ENCODE results near the gene TCTN1.
"Not testable (repeated sequence)": the region's sequence is repeated elsewhere in the genome, so short reads cannot be mapped to it uniquely, and the experiment has no call there.

Gene TCTN1

DNA sequence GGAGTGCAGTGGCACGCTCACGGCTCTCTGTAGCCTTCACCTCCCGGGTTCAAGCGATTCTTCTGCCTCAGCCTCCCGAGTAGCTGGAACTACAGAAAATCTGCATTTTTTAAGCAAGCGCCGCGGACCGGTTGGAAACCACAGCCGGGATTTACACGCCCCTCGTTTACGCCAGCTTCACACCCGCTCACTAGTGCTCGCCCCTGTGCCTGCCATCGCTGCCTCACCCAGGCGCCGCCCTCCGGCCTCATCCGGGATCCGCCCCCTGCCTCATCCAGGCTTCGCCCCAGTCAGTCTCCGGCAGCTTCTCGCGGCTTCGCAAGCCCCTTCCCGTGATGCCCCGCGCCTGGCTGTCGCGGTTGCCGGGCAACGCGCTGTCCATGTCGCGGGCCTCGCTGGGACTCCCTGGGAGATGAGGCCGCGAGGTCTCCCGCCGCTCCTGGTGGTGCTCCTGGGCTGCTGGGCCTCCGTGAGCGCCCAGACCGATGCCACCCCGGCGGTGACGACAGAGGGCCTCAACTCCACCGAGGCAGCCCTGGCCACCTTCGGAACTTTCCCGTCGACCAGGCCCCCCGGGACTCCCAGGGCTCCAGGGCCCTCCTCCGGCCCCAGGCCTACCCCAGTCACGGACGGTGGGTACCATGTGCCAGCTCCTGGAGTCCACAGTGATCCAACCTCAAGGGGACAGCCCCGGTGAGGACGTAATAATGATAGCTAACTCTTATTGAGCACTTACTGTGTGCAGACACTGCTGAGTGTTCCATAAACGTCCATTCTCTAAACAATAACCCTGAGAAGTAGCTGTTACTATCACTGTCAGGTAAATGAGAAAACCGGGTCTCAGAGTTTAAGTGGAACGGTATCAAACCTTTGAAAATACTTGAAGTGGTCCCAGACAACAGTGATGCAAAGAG lies at the start of gene TCTN1:
Gene TCTN1, plus strand, starts transcription at position 359 of the 914 bp plus-strand sequence. Its CDS starts 54 bp downstream, at position 413.
- peak; percentile 96 for DNase-seq

DNA sequence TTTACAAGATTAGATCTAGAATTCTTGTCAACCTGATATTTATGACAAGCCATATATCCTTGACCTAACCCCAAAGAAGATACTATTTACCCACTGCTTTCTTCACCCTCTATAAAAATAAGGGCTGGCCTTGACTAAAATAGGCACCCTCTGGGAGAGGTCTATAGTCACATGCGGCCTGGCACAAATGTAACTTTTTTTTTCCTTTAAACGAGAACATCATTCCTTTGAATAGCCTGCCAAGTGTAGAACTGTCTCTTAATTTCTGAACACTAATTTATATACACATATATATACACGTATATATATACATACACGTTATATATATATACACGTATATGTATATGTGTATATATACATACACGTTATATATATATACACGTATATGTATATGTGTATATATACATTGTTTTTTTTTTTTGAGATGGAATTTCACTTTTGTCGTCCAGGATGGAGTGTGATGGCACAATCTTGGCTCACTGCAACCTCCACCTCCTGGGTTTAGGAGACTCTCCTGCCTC lies 49.4 kb upstream of the TCTN1 start:
- no peak for DNase-seq

DNA sequence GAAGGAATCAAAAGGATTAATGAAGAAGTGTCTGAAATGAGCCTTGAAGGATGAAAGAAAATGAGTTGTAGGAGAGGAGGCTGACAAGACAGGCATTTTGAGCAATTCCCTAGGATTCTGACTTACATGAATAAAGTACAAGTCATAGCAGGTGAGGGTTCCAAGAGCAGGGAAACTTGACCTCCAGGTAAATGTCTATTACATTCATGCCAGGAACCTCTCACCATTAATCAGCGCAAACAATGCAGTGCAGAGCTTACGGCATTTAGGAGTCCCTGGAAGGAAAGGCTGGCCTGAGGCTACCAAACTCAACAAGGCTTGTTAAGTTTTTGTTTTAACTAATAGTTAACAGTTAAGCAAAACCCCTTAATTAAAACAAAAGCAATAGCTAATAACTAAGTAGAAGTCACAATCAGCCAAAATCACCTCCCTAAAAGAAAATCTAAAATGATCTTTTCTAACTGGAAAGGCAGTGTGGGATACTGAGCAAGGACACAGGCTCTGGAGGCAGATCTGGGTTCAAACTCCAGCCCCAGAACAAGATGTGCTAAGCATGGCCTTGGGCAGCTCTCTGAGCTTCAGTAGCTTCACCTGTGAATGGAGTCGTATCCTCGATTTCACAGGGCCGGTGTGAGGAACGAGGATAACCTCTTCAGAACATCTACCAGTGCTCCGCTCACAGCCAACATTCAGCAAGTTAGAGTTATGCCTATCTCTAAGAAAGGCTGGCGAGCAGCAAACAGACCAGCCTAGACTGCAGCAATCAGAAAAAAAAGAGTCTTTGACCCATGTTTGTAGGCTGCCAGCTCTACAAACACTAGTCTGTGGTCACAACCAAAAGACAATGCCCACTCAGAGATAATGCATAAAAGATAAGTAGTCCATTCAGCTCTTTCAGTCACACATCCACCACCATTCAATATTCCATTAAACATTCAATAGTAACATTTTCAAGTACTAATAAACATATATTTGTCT lies 47.7 kb upstream of the TCTN1 start:
- DNase-seq, result no peak

DNA sequence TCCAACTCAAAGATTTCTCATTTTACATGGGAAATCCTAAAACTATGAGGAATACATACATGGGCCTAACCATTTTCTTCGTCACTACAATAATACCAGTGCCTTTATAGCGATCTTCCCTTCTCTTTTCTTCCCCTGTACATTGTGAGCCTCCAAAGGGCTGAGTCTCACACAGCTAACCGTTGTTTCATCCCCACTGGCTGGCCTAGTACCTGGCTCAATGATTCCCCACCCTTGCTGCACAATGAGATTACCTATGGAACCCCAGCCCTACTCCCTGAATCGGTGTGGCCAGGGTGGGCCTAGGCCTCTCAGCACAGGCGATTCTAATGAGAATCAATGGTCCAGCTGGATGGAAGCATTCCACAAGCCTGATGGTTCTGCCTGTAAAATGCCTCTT lies 46.9 kb upstream of the TCTN1 start:
- DNase-seq, result no peak

DNA sequence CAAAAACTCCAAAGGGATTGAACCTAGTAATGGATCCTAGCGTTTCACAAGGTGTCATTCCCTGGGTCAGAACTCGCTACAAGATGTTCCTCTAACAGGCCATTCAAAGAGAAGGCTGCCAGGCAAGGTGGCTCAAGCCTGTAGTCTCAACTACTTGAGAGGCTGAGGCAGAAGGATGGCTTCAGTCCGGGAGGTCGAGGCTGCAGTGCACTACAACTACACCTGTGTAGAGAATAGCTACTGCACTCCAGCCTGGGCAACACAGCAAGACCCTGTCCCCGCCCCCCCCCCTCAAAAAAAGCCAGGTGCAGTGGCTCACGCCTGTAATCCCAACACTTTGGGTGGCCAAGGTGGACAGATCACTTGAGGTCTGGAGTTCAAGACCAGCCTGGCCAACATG lies 45.2 kb upstream of the TCTN1 start:
- no peak for DNase-seq

DNA sequence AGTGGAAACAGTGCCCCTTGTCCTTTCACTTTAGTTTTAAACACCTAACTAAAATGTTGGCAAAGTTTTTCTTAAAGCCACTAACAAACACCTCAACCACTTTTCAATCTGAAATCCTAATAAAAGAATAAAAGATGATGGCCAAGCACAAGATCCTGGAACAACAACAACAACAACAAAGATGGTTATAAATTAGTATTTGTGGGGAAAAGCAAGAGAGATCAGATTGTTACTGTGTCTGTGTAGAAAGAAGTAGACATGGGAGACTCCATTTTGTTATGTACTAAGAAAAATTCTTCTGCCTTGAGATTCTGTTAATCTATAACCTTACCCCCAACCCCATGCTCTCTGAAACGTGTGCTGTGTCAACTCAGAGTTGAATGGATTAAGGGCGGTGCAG lies 44.1 kb upstream of the TCTN1 start:
- not testable (repeated sequence) for DNase-seq

DNA sequence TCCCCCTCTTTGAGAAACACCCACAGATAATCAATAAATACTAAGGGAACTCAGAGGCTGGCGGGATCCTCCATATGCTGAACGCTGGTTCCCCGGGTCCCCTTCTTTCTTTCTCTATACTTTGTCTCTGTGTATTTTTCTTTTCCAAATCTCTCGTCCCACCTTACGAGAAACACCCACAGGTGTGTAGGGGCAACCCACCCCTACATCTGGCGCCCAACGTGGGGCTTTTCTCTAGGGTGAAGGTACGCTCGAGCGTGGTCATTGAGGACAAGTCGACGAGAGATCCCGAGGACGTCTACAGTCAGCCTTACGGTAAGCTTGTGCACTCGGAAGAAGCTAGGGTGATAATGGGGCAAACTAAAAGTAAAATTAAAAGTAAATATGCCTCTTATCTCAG lies 43.1 kb upstream of the TCTN1 start:
- DNase-seq, result not testable (repeated sequence)

DNA sequence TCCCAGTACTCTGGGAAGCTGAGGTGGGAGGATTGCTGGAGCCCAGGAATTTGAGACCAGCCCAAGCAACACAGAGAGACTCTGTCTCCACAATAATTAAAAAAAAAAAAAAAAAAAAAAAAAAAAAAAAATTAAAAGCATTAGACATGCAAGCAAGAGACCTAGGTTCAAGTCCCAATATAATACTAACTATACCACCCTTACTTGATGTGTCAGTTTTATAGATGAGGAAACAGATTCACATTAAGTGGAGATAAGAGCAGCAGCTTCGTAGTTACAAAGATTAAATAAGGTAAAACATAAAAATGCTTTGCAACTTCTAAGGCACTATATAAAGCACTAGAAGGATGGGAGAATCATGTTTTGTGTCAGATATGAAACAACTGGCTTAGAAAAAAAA lies 39.9 kb upstream of the TCTN1 start:
- no peak for DNase-seq

DNA sequence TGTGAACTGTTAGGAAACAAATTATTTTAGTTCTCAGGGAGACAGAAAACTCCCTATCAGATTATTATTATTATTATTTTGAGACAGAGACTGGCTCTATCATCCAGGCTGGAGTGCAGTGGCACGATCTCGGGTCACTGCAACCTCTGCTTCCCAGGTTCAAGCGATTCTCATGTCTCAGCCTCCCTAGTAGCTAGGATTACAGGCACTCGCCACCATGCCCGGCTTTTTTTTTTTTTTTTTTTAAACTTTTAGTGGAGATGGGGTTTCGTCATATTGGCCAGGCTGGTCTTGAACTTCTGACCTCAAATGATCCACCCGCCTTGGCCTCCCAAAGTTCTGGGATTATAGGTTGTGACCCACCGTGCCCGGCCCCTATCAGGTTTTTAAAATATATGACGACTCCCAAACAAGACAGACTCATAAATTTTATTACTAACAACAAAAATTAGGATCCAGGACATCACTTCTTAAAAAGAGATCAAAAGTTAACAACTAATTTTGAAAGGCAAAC lies 39.2 kb upstream of the TCTN1 start:
- DNase-seq, result not testable (repeated sequence)

DNA sequence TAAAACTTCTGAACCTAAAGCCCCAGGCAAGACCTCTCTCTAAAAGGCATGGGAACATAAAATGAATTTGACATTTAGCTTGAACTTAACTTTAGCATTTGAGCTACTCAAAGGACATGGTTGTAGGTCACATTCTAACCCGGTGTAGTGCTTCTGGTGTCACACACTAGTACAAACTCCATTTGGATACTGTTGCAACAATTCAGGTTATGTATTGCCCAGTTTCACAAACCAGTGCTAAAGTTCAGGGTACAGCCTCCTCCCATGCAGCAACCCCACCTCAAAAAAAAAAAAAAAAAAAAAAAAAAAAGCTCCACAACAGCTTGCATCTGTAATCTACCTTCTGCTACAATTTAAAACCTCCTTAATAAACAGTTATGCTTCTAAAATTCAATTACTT lies 38.6 kb upstream of the TCTN1 start:
- no peak for DNase-seq

DNA sequence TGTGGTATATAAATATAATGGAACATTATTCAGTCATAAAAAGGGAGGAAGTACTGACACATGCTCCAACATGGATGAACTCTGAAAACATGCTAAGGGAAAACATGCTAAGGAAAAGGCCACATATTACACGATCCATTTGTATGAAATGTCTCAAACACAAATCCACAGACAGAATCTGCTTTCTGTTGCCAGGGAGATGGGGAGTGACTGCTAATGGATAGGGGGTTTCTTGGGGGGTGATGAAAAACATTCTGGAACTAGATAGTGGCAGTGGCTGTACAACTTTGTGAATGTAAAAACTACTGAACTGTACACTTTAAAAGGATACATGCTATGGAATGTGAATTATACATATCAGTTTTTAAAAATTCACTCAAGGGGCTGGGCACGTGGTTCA lies 37.4 kb upstream of the TCTN1 start:
- no peak for DNase-seq

DNA sequence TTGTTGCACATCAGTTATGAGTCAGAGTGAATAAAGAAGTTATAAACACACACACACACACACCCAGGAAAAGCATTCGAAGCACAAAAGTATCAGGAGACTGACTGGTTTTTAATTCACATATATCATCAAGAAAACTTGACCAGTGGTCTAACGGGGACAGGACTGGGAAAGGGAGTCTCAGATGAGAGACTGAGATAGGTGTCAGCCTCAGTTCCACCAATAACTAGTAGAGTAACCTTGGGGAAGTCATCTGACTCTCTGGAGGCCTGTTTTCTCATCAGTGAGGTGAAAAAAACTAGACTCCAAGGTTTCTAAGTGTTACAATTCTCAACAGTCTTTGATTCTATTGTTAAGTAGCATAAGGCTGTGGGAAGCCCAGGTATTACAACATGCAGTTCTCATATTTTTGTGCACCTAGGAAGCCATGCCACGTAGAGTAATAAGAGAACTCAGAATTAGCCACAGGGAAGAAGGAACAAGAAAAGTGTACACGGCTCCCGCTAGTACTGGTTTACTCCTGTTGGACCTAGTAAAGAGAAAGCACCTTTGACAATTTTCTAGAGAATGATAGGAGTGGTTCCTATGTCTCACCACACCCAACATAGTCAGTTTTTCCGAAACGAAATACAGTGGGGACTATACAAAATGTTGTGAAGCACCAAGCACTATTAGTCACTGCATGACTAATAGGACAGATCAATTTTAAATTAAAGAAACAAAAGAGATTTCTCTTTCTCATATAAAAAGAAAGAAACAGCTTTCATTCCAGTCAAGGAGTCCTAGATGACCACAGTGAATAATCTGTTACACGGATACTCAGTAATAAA lies 35.9 kb upstream of the TCTN1 start:
- peak; percentile 94 for DNase-seq

DNA sequence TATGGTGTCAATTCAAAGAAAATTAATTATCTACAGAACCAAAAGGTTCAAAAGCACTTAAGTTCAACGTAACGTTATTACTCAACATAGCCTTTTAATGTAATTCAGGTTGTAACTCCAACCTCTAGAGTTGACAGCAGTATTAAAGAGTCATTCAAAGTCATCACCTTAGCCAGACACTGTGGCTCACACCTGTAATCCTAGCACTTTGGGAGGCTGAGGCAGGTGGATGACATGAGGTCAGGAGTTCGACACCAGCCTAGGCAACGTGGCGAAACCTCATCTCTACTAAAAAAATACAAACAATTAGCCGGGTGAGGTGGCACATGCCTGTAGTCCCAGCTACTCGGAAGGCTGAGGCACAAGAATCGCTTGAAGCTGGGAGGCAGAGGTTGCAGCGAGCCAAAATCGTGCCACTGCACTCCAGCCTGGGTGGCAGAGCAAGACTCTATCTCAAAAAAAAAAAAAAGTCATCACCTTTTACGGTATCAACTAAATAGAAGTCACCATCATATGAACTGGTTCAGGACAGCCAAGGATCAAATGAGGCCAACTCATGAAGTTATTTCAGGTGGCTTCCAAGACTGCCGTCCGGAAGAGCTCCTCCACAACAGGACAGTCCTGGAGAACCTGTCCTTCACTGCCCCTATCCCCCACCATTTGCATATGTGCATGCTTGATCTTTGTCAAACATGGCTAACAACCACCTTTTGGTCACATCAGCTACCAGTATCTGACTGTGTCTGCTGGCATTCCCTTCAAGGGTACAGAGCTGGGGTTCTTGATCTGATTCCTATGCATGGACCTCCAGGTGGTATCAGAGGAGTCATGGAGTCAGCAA lies 35.0 kb upstream of the TCTN1 start:
- no peak for DNase-seq

DNA sequence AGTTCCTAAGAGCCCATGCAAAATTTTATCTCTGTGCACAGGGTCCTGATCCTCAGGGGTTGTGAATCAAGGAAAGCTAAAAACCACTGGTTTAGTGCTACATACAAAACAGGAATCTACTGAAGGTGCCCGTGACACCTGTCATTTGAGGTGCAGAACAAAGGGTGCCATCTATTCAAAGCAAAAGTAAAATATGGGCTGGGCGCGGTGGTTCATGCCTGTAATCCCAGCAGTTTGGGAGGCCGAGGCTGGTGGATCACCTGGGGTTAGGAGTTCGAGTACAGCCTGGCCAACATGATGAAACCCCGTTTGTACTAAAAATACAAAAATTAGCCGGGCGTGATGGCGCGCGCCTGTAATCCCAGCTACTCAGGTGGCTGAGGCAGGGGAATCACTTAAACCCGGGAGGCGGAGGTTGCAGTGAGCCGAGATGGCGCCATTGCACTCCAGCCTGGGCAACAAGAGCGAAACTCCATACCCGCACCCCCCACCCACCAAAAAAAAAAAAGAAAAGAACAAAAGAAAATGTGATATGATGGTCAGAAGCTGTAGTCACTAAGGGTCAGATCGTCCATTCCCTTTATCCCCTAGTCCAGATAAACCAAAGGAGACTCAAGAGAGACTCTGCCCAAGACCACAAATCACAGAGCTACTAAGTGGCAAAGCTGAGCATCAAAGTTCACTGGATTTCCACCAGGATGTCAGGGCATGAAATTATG lies 34.2 kb upstream of the TCTN1 start:
- DNase-seq, result no peak

DNA sequence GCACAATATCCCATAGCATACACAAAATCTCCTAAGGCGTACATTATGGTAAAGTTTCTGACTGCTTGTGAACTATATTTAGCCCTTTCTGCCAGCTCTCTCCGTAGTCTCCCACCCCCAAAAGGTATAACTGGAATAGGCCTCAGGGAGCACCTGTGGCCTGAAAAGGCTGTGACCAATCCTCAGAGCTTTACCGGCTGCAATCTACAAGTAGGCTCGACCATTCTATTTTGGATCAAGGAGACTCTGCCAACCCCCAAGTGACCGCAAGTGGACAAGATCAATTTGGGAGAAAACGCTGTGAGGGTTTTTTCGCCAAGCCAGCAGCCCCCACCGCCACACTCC lies 32.0 kb upstream of the TCTN1 start:
- no peak for DNase-seq

DNA sequence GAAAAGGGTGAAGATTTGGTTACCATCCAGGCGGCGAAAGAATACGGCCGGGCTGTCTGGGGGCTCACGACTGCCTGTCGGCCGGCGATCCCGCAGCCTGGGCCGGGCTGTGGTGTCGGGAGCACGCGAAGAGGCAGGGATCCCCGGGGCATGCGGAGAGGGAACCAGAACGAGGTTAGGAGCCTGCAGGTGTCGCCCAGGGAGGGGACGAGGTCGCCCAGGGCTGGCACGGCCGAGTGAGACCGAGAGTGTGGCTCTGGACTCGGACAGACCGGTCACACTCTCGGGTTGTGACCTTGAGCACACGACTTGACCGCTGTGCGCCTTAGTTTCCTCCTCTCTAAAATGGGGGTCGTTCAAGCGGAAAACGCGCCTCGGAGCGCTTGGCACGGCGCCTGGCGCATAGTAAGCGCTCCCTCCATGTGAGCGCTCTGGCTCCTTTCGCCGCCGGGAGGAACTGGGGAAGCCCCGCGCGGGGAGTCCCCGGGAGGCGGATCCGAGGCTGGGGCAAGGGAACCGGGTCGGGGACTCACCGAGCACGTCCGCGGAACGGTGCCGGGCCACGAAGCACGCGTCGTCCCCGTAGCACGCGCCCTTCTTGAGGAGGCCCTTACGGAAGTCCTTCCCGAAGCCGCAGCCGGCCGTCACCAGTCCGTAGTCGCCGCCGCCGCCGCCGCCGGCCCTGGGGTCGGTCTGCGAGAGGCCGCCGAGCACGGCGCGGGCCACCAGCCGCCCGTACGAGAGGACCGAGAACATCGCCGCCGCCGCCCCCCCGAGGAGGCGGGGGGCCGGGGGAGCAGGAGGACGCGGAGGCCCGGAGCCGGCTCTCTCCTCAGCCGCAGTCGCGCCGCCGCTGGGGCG lies 31.4 kb upstream of the TCTN1 start:
- DNase-seq, result peak; percentile 81

DNA sequence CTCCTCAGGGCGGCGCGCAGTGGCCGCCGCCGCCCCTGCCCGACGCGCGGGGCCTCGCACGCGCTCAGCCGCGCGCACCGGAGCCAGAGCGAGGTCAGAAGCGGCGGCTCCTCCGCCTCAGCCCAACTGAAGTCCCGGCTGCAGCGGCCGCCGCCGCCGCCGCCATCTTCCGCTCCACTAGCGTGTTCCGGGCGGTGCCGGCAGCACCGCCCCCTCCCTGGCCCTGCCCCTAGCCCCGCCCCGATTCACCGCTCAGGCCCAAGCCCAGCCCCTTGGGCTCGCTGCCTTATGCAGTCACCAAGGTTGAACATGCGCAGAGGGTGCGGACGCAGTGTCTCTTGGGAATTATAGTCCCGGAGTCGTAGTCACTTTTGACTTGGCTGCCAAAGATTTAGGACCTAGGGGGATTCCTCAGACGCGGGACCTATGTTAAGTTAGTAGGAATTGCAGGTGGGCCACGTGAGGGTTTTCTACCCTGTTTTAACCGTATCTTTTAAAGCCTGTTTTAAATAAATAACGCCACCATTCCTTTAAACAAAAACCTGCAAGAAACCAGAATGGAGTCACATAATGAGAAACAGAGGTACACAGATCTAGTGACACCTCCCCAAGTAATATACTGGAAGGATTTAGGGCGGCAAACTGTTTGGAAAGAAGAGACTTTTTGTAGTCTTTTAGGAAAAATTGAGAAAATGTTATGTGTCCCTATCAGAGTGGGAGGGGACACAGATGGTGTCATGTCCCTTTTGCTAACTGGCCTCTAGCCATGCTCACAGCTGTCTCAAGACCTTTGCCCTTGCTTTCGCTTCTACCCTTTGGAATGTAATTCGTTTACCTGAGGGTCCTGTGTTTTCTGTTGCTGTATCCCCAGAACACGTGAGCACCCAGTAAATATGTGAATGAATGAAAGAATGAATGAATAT lies 30.5 kb upstream of the TCTN1 start, which contains the start of gene PPTC7:
Gene PPTC7, minus strand, starts transcription at position 182 of the 923 bp plus-strand sequence. CDS start 287 bp downstream, outside the sequence.
- peak; percentile 97 for DNase-seq

DNA sequence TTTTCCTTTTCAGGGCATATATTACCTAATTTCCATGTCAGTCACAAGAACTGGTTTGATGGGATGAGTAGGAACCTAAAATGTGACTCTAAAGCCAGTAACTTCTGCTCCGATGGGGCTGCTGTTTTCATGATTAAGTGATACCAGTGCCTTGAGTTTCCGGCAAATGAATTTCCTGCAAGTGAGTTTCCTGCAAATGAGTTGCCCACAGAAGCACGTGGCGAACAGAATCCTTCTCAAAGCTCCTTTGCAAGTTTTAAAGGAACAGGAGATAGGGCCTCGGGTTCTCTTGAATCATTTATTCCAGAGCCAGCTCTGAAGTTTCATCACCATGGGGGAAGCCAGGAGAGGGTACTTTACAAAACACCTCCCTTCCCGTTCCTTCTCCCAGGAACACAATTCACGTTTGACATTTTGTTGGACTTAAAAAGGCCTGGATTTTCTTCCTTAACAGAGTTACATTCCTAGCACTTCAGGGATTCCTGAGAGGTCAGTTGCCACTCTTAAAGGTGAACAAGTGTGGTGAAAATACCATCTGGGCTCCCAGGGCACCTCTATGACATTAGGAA lies 28.6 kb upstream of the TCTN1 start:
- peak; percentile 70 for DNase-seq
